Loucy (cell line): ENCODE results near the gene POMT1.

Experiments used
- CTCF ChIP-seq: fragments of 200-600 bp; sonication (generic); conservative IDR thresholded peaks from 2 replicates; pipeline ENCODE4 v1.5.1; 2014; ENCODE audit warnings: mild to moderate bottlenecking, antibody characterized with exemption, low read length
- EZH2phosphoT487 ChIP-seq: fragments of 200-600 bp; IDR thresholded peaks from 2 replicates; pipeline ENCODE4 v1.6.1; 2018; ENCODE audit warnings: antibody characterized with exemption, mild to moderate bottlenecking, moderate library complexity, borderline replicate concordance

GRCh38 chr9:131554087-131554842 lies 51.5 kb downstream of the POMT1 start:
- TF ChIP-seq CTCF (no peak), EZH2phosphoT487 (no peak)
